Sigmoid colon (tissue), 7 donors: ENCODE data around the gene SPIN1. TPM values are rescaled to one million over a fixed set of nuclear protein-coding genes. Genes with fewer than 3 reads are reported as not detected.

ENCODE experiments used
- DNase-seq: peaks from one replicate; pipeline ENCODE4 v3.0.0-alpha.2; 2019
- H3K27ac ChIP-seq, 4 donors: fragments of 200-600 bp; sonication (generic); one replicate each; pipeline ENCODE4 v1.5.1; 2016 to 2019; ENCODE audit warnings: mild to moderate bottlenecking in 1 of 4
- H3K27me3 ChIP-seq, 3 donors: fragments of 200-600 bp; sonication (generic); one replicate each; pipeline ENCODE4 v1.5.1; 2019; ENCODE audit warnings: mild to moderate bottlenecking in 1 of 3
- H3K36me3 ChIP-seq, 4 donors: fragments of 200-600 bp; sonication (generic); one replicate each; pipeline ENCODE4 v1.5.1; 2016 to 2019
- H3K4me1 ChIP-seq, 4 donors: fragments of 200-600 bp; sonication (generic); one replicate each; pipeline ENCODE4 v1.5.1; 2017 to 2019
- H3K4me3 ChIP-seq, 4 donors: fragments of 200-600 bp; sonication (generic); one replicate each; pipeline ENCODE4 v1.5.1; 2017 to 2019; ENCODE audit warnings: mild to moderate bottlenecking in 2 of 4, moderate library complexity in 1 of 4
- H3K9me3 ChIP-seq, 4 donors: fragments of 200-600 bp in 3 of 4; sonication (generic) in 3 of 4; one replicate each; pipeline versions ENCODE4 v1.5.1 to v1.6.1; 2013 to 2019
- EP300 ChIP-seq, 4 donors: sonication (generic); formaldehyde crosslinking; IDR thresholded peaks; one replicate each; pipeline ENCODE4 v1.6.1; 2017; ENCODE audit warnings: antibody characterized with exemption in 4 of 4
- POLR2A ChIP-seq, 2 donors: fragments of 450-650 bp; IDR thresholded peaks; one replicate each; pipeline ENCODE4 v1.6.1; 2016; ENCODE audit warnings: antibody characterized with exemption in 2 of 2, mild to moderate bottlenecking in 2 of 2, moderate library complexity in 2 of 2
- POLR2AphosphoS5 ChIP-seq, 4 donors: sonication (generic); formaldehyde crosslinking; IDR thresholded peaks; one replicate each; pipeline ENCODE4 v1.6.1; 2017; ENCODE audit warnings: antibody characterized with exemption in 4 of 4
- WGBS, 2 donors: extraction: QIAGEN DNeasy Blood & Tissue Kit; methylation state at CpG; one replicate each; pipeline ENCODE4 v1.1.7; 2013; 5-methylcytosine and 5-hydroxymethylcytosine counted together
- intact Hi-C: fragments of 100-400 bp; cut with DNase I; formaldehyde crosslinking; loops from one replicate; pipeline ENCODE4 v1.15.1; 2023
- polyA plus RNA-seq, 3 donors: library from polyadenylated mRNA; stranded (reverse); fragments of 200-250 nt; gene quantifications; one replicate each; pipeline ENCODE4 v1.2.3, GENCODE V29; 2013
- total RNA-seq, 4 donors: library from RNA; depleted of rRNA; stranded (reverse); fragments of >200 nt; gene quantifications; one replicate each; pipeline ENCODE4 v1.1.0, GENCODE V29; 2016
- TF ChIP-seq, protein P1 (sequence below), 4 experiments: fragments of 450-650 bp in 3 of 4; fragments of 200-600 bp in 1 of 4; IDR thresholded peaks; one replicate each; pipeline ENCODE4 v1.5.1; 2016 to 2019; ENCODE audit warnings: antibody characterized with exemption in 4 of 4, mild to moderate bottlenecking in 3 of 4, moderate library complexity in 2 of 4
- donor health status: healthy with polysubstance abuse.
- donor health status: Bipolar disorder and iron deficiency.
- donor health status: healthy.

SPIN1 gene
- total and polyA plus RNA-seq, 7 donors: 23.3 to 102 (median 79.2) TPM

DNA sequence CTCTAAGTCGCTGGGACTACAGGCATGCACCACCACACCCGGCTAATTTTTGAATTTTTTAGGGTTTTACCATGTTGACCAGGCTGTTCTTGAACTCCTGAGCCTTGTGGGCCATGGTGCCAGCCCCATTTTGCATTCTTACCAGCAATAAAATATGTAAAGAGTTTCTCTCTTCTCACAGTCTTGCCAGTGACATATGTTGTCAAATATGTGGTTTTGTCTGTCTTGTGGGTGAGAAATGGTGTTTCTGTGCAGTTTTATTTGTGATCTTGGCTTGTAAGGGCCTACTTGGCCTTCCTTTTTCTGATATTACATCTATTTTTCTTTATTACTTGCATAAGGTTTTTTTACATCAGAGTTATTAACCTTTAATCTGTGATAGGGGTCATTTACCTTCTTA is 47.1 kb downstream of the SPIN1 start:
- peaks cover 0 to 3% (median 0%) of the 10 kb centered on the region in 4 donors for H3K4me1 ChIP-seq
- no peak overlapping the region for H3K4me3 ChIP-seq
- H3K9me3 ChIP-seq: no peaks in the 10 kb centered on the region
- no peaks in the 10 kb centered on the region for H3K27me3 ChIP-seq
- 80 to 91% methylated on average over 2 of the region's 2 CpGs for WGBS, 2 donors
- DNase-seq: no peak
- H3K27ac ChIP-seq: no peak overlapping the region
- intact Hi-C loops: no loop called here
- peaks cover 0 to 40% (median 8%) of the 10 kb centered on the region in 4 donors for H3K36me3 ChIP-seq
- TF ChIP-seq POLR2A (IDR thresholded peaks at IDR 0.05): no peak

DNA sequence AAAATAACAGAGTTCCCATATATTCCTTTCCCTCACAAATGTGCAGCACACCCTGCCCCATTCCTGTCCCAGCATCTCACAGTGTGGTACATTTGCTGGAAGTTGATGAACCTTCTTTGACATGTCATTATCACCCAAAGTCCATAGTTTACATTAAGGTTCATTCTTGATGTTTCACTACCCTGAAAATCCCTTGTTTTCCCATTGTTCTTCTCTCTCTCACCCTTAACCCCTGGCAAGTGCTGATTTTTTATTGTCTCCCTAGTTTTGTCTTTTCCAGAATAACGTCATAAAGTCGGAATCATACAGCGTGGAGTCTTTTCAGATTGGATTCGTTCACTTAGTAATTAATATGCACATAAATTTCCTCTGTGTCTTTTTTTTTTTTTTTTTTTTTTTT is 48.1 kb downstream of the SPIN1 start:
- Histone ChIP-seq H3K36me3 (peaks cover 0 to 39% (median 8%) of the 10 kb centered on the region in 4 donors), H3K27me3 (no peaks in the 10 kb centered on the region), H3K9me3 (no peaks in the 10 kb centered on the region), H3K27ac (no peak overlapping the region), H3K4me3 (no peak overlapping the region), H3K4me1 (peaks cover 0 to 3% (median 0%) of the 10 kb centered on the region in 4 donors)
- WGBS, 2 donors: 69 to 95% methylated on average over 4 of the region's 4 CpGs
- no peak for DNase-seq
- intact Hi-C loops: no loop called here
- TF ChIP-seq POLR2AphosphoS5 (IDR thresholded peaks at IDR 0.05) (no peak), EP300 (IDR thresholded peaks at IDR 0.05) (no peak), POLR2A (IDR thresholded peaks at IDR 0.05) (no peak)
- TF ChIP-seq, protein P1, sequence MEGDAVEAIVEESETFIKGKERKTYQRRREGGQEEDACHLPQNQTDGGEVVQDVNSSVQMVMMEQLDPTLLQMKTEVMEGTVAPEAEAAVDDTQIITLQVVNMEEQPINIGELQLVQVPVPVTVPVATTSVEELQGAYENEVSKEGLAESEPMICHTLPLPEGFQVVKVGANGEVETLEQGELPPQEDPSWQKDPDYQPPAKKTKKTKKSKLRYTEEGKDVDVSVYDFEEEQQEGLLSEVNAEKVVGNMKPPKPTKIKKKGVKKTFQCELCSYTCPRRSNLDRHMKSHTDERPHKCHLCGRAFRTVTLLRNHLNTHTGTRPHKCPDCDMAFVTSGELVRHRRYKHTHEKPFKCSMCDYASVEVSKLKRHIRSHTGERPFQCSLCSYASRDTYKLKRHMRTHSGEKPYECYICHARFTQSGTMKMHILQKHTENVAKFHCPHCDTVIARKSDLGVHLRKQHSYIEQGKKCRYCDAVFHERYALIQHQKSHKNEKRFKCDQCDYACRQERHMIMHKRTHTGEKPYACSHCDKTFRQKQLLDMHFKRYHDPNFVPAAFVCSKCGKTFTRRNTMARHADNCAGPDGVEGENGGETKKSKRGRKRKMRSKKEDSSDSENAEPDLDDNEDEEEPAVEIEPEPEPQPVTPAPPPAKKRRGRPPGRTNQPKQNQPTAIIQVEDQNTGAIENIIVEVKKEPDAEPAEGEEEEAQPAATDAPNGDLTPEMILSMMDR (IDR thresholded peaks at IDR 0.05): no peak

DNA sequence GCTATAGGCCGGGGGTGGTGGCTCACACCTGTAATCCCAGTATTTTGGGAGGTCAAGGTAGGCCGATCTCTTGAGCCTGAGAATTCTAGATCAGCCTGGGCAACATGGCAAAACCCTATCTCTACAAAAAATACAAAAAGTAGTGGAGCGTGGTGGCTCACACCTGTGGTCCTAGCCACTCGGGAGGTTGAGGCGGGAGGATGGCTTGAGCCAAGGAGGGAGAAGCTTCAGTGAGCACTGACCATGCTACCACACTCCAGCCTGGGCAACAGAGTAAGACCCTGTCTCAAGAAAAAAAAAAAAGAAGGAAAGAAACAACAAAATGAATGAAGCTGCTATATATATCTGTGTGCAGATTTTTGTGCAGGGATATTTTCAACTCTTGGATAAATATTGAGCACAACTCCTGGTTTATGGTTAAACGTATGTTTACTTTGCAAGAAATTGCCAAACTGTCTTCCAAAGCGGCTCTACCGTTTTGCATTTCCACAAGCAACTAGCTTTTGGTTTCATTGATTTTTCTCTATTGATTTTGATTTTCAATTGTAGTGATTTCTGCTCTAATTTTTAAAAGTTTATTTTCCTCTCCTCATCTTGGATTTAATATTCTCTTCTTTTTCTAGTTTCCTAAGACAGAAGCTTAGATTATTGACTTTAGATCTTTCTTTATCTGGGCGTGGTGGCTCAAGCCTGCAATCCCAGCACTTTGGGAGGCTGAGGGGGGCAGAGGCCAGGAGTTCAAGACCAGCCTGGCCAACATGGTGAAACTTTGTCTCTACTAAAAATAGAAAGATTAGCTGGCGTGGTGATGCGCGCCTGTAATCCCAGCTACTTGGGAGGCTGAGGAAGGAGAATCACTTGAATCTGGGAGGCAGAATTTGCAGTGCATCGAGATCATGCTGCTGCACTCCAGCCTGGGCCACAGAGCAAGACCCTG is 49.2 kb downstream of the SPIN1 start:
- intact Hi-C loops: no loop called here
- H3K27ac ChIP-seq: no peak overlapping the region
- H3K4me3 ChIP-seq: no peak overlapping the region
- no peaks in the 10 kb centered on the region for H3K27me3 ChIP-seq
- whole genome bisulfite sequencing, 2 donors: 61 to 87% methylated on average over 13 of the region's 13 CpGs
- TF ChIP-seq, protein P1 (IDR thresholded peaks at IDR 0.05): no peak
- no peak for TF ChIP-seq POLR2AphosphoS5 (IDR thresholded peaks at IDR 0.05)
- TF ChIP-seq EP300 (IDR thresholded peaks at IDR 0.05): no peak
- TF ChIP-seq POLR2A (IDR thresholded peaks at IDR 0.05): no peak
- H3K36me3 ChIP-seq: peaks cover 0 to 34% (median 8%) of the 10 kb centered on the region in 4 donors
- H3K9me3 ChIP-seq: no peaks in the 10 kb centered on the region
- peaks cover 0 to 3% (median 0%) of the 10 kb centered on the region in 4 donors for H3K4me1 ChIP-seq
- DNase-seq: no peak

DNA sequence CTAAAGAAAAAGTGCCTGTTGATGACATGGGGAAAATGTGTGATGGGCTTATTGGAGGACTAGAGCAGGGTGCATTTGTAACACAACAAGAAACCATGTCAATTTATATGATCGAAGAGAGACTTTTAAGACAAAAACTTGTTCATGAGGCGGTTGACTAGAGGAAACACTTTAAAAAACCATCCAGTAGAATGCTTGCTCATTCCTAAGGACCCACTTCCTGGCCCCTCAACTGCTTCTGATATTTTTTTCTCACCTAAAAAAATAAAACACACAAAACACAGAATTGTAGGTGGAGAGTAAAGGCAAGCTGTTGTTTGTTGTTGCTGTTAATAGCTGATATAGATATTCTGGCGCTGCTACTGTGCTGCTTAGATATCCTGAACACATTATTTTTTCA is 50.6 kb downstream of the SPIN1 start:
- intact Hi-C loops: no loop called here
- Histone ChIP-seq H3K27ac (no peak overlapping the region), H3K36me3 (peaks cover 0 to 24% (median 5%) of the 10 kb centered on the region in 4 donors), H3K9me3 (no peaks in the 10 kb centered on the region), H3K27me3 (no peaks in the 10 kb centered on the region), H3K4me1 (peaks cover 0 to 3% (median 0%) of the 10 kb centered on the region in 4 donors), H3K4me3 (no peak overlapping the region)
- 72 to 97% methylated on average over 3 of the region's 3 CpGs for WGBS, 2 donors
- no peak for DNase-seq
- TF ChIP-seq POLR2A (IDR thresholded peaks at IDR 0.05): no peak
- TF ChIP-seq, protein P1 (IDR thresholded peaks at IDR 0.05): no peak
- no peak for TF ChIP-seq POLR2AphosphoS5 (IDR thresholded peaks at IDR 0.05)
- TF ChIP-seq EP300 (IDR thresholded peaks at IDR 0.05): no peak

DNA sequence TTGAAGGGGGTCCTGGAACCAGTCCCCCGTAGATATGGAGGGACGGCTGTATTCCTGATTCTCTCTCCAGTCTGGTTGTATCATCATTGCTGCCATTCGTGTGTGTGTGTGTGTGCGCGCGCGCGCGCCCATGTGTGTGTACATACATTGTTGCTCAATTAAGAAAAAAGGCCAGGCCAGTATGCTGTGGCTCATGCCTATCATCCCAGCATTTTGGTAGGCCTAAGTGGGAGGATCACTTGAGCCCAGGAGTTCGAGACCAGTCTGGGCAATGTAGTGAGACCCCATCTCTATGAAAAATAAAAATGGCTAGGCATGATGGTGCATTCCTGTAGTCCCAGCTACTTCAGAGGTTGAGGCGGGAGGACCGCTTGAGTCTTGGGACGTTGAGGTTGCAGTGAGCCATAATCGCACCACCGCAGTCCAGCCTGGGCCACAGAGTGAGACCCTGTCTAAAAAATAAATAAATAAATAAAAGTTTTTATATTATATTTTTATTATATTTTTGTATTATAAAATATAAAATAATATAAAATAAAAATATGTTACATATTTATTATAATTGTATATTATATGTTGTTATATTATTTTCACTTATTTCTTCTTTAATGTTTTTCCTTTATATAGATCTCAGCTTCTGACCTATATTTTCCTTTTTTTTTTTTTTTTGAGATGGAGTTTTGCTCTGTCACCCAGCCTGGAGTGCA is 53.2 kb downstream of the SPIN1 start:
- DNase-seq: no peak
- Histone ChIP-seq H3K27ac (no peak overlapping the region), H3K27me3 (no peaks in the 10 kb centered on the region), H3K4me3 (no peak overlapping the region), H3K9me3 (no peaks in the 10 kb centered on the region), H3K4me1 (peaks cover 0 to 3% (median 0%) of the 10 kb centered on the region in 4 donors), H3K36me3 (peaks cover 0 to 10% (median 3%) of the 10 kb centered on the region in 4 donors)
- intact Hi-C loops: no loop called here
- no peak for TF ChIP-seq POLR2AphosphoS5 (IDR thresholded peaks at IDR 0.05)
- no peak for TF ChIP-seq POLR2A (IDR thresholded peaks at IDR 0.05)
- TF ChIP-seq, protein P1 (IDR thresholded peaks at IDR 0.05): no peak
- TF ChIP-seq EP300 (IDR thresholded peaks at IDR 0.05): no peak
- WGBS, 2 donors: 94 to 97% methylated on average over 15 of the region's 15 CpGs
